ENCODE measurements around the gene FLYWCH1.

FLYWCH1 gene

GRCh38 chr16:2911638-2912329, at the start of gene FLYWCH1:
FLYWCH1 (plus strand) TSS chr16:2911931; CDS start chr16:2929686, 17,755 bp downstream.
- Mint-ChIP-seq H3K27ac (peak within 1 kb of the TSS; percentile 84), H3K27me3 (no peaks in the 10 kb centered on the region), H3K4me3 (peak within 1 kb of the TSS; percentile 92), H3K4me1 (ENCODE audit: low read depth) (peaks cover 32% of the 10 kb centered on the region), H3K9me3 (ENCODE audit: low read depth) (no peaks in the 10 kb centered on the region), H3K36me3 (no peaks in the 10 kb centered on the region)

GRCh38 chr16:2865651-2866050, 46.1 kb upstream of the FLYWCH1 start:
- Mint-ChIP-seq H3K27me3 (peaks cover 2% of the 10 kb centered on the region), H3K4me1 (ENCODE audit: low read depth) (peaks cover 14% of the 10 kb centered on the region), H3K9me3 (ENCODE audit: low read depth) (no peaks in the 10 kb centered on the region), H3K27ac (peak overlapping the region; percentile 16), H3K36me3 (no peaks in the 10 kb centered on the region), H3K4me3 (no peak overlapping the region)

- H3K27ac Mint-ChIP-seq, result peak overlapping the region; percentile 29
- peaks cover 14% of the 10 kb centered on the region for H3K4me1 Mint-ChIP-seq (ENCODE audit: low read depth)
- peak overlapping the region; percentile 64 for H3K4me3 Mint-ChIP-seq
- H3K27me3 Mint-ChIP-seq, result no peaks in the 10 kb centered on the region
- H3K36me3 Mint-ChIP-seq, result no peaks in the 10 kb centered on the region
- no peaks in the 10 kb centered on the region for H3K9me3 Mint-ChIP-seq (ENCODE audit: low read depth)
Measured at GRCh38 chr16:2866431-2866830, 45.3 kb upstream of the FLYWCH1 start.

GRCh38 chr16:2867661-2867986, 44.1 kb upstream of the FLYWCH1 start:
- H3K27me3 Mint-ChIP-seq, result no peaks in the 10 kb centered on the region
- H3K9me3 Mint-ChIP-seq (ENCODE audit: low read depth), result no peaks in the 10 kb centered on the region
- no peaks in the 10 kb centered on the region for H3K36me3 Mint-ChIP-seq
- H3K4me3 Mint-ChIP-seq, result peak overlapping the region; percentile 91
- peak overlapping the region; percentile 76 for H3K27ac Mint-ChIP-seq
- H3K4me1 Mint-ChIP-seq (ENCODE audit: low read depth), result peaks cover 14% of the 10 kb centered on the region

GRCh38 chr16:2867987-2868789, 43.5 kb upstream of the FLYWCH1 start:
- H3K36me3 Mint-ChIP-seq, result no peaks in the 10 kb centered on the region
- no peaks in the 10 kb centered on the region for H3K27me3 Mint-ChIP-seq
- peak overlapping the region; percentile 91 for H3K4me3 Mint-ChIP-seq
- H3K9me3 Mint-ChIP-seq (ENCODE audit: low read depth), result no peaks in the 10 kb centered on the region
- peak overlapping the region; percentile 76 for H3K27ac Mint-ChIP-seq
- peaks cover 14% of the 10 kb centered on the region for H3K4me1 Mint-ChIP-seq (ENCODE audit: low read depth)

- no peaks in the 10 kb centered on the region for H3K9me3 Mint-ChIP-seq (ENCODE audit: low read depth)
- no peak overlapping the region for H3K4me3 Mint-ChIP-seq
- no peaks in the 10 kb centered on the region for H3K27me3 Mint-ChIP-seq
- peaks cover 6% of the 10 kb centered on the region for H3K4me1 Mint-ChIP-seq (ENCODE audit: low read depth)
- no peaks in the 10 kb centered on the region for H3K36me3 Mint-ChIP-seq
- no peak overlapping the region for H3K27ac Mint-ChIP-seq
Measured at GRCh38 chr16:2871926-2872325, 39.8 kb upstream of the FLYWCH1 start.

GRCh38 chr16:2874032-2874911, 37.5 kb upstream of the FLYWCH1 start:
- Mint-ChIP-seq H3K27me3 (no peaks in the 10 kb centered on the region), H3K27ac (no peak overlapping the region), H3K4me1 (ENCODE audit: low read depth) (no peaks in the 10 kb centered on the region), H3K36me3 (no peaks in the 10 kb centered on the region), H3K4me3 (no peak overlapping the region), H3K9me3 (ENCODE audit: low read depth) (no peaks in the 10 kb centered on the region)

GRCh38 chr16:2874912-2875362, 36.8 kb upstream of the FLYWCH1 start:
- H3K9me3 Mint-ChIP-seq (ENCODE audit: low read depth), result no peaks in the 10 kb centered on the region
- H3K36me3 Mint-ChIP-seq, result no peaks in the 10 kb centered on the region
- H3K4me1 Mint-ChIP-seq (ENCODE audit: low read depth), result no peaks in the 10 kb centered on the region
- H3K27me3 Mint-ChIP-seq, result no peaks in the 10 kb centered on the region
- no peak overlapping the region for H3K27ac Mint-ChIP-seq
- H3K4me3 Mint-ChIP-seq, result no peak overlapping the region

- Mint-ChIP-seq H3K4me1 (ENCODE audit: low read depth) (peaks cover 5% of the 10 kb centered on the region), H3K9me3 (ENCODE audit: low read depth) (no peaks in the 10 kb centered on the region), H3K27me3 (no peaks in the 10 kb centered on the region), H3K4me3 (no peak overlapping the region), H3K36me3 (no peaks in the 10 kb centered on the region), H3K27ac (no peak overlapping the region)
Measured at GRCh38 chr16:2879854-2880508, 31.8 kb upstream of the FLYWCH1 start.

- peak overlapping the region; percentile 91 for H3K4me3 Mint-ChIP-seq
- no peaks in the 10 kb centered on the region for H3K9me3 Mint-ChIP-seq (ENCODE audit: low read depth)
- no peaks in the 10 kb centered on the region for H3K36me3 Mint-ChIP-seq
- peaks cover 11% of the 10 kb centered on the region for H3K4me1 Mint-ChIP-seq (ENCODE audit: low read depth)
- peak overlapping the region; percentile 88 for H3K27ac Mint-ChIP-seq
- no peaks in the 10 kb centered on the region for H3K27me3 Mint-ChIP-seq
Measured at GRCh38 chr16:2881783-2882649, 29.7 kb upstream of the FLYWCH1 start.

GRCh38 chr16:2882650-2883457, 28.9 kb upstream of the FLYWCH1 start, which contains the start of gene FLYWCH2:
FLYWCH2 (plus strand) TSS chr16:2883215; CDS start chr16:2896450, 13,235 bp downstream.
- Mint-ChIP-seq H3K27me3 (no peaks in the 10 kb centered on the region), H3K36me3 (no peaks in the 10 kb centered on the region), H3K4me3 (peak within 1 kb of the TSS; percentile 91)

GRCh38 chr16:2883458-2883908, 28.2 kb upstream of the FLYWCH1 start:
- H3K27me3 Mint-ChIP-seq, result no peaks in the 10 kb centered on the region

More at GRCh38 chr16:2882650-2883457, 28.9 kb upstream of the FLYWCH1 start, which contains the start of gene FLYWCH2:
- H3K27ac Mint-ChIP-seq, result peak within 1 kb of the TSS; percentile 88
- H3K4me1 Mint-ChIP-seq (ENCODE audit: low read depth), result peaks cover 11% of the 10 kb centered on the region
- no peaks in the 10 kb centered on the region for H3K9me3 Mint-ChIP-seq (ENCODE audit: low read depth)

GRCh38 chr16:2884041-2884451, 27.7 kb upstream of the FLYWCH1 start:
- Mint-ChIP-seq H3K36me3 (no peaks in the 10 kb centered on the region), H3K27ac (peak overlapping the region; percentile 82), H3K9me3 (ENCODE audit: low read depth) (no peaks in the 10 kb centered on the region), H3K27me3 (no peaks in the 10 kb centered on the region), H3K4me3 (peak overlapping the region; percentile 87), H3K4me1 (ENCODE audit: low read depth) (peaks cover 13% of the 10 kb centered on the region)

More at GRCh38 chr16:2883458-2883908, 28.2 kb upstream of the FLYWCH1 start:
- no peaks in the 10 kb centered on the region for H3K9me3 Mint-ChIP-seq (ENCODE audit: low read depth)
- H3K36me3 Mint-ChIP-seq, result no peaks in the 10 kb centered on the region
- H3K27ac Mint-ChIP-seq, result peak overlapping the region; percentile 82
- H3K4me1 Mint-ChIP-seq (ENCODE audit: low read depth), result peaks cover 12% of the 10 kb centered on the region
- peak overlapping the region; percentile 87 for H3K4me3 Mint-ChIP-seq
